WTC11 (cell line): ENCODE measurements around the gene ADAM8. TPM values are rescaled to one million over a fixed set of nuclear protein-coding genes. Genes with fewer than 3 reads are reported as not detected.

Experiments
- ATAC-seq: fragments of 200-7000 bp; cut with Tn5 transposase; 2 replicates; pipeline ENCODE4 v1.10.0; 2021; ENCODE audit warnings: mild to moderate bottlenecking, moderate library complexity
- CTCF ChIA-PET: fragments of 300-600 bp; sonication (Branson Sonifier 250); formaldehyde crosslinking; loops from one replicate; lab custom pipeline; 2021; ENCODE audit warnings: antibody characterized with exemption; lab: Charles Lee
- POLR2A ChIA-PET: fragments of 350-600 bp; sonication (Branson Sonifier 250); formaldehyde crosslinking; loops from one replicate; lab custom pipeline; 2021; ENCODE audit warnings: antibody characterized with exemption; lab: Charles Lee
- DNase-seq: peaks from one replicate; pipeline ENCODE4 v3.0.0; 2021; ENCODE audit warnings: low spot score
- H3K27ac Mint-ChIP-seq: 2 replicates; pipeline ENCODE4 v1.8.0; 2021; ENCODE audit warnings: mixed read lengths
- H3K27me3 Mint-ChIP-seq: 2 replicates; pipeline ENCODE4 v1.8.0; 2021; ENCODE audit warnings: low read depth, mild to moderate bottlenecking, moderate library complexity, mixed read lengths
- H3K36me3 Mint-ChIP-seq: 2 replicates; pipeline ENCODE4 v1.8.0; 2021; ENCODE audit warnings: mixed read lengths
- H3K4me1 Mint-ChIP-seq: 2 replicates; pipeline ENCODE4 v1.8.0; 2022; ENCODE audit warnings: mixed read lengths
- H3K4me3 Mint-ChIP-seq: 2 replicates; pipeline ENCODE4 v1.8.0; 2021; ENCODE audit warnings: mild to moderate bottlenecking, moderate library complexity, mixed read lengths
- H3K9me3 Mint-ChIP-seq: 2 replicates; pipeline ENCODE4 v1.8.0; 2021; ENCODE audit warnings: mixed read lengths
- AR ChIP-seq: fragments of 250-450 bp; sonication (Bioruptor Pico); IDR thresholded peaks from 2 replicates; pipeline ENCODE4 v1.9.0; 2021; ENCODE audit warnings: mild to moderate bottlenecking
- ATF3 ChIP-seq: sonication (generic); formaldehyde crosslinking; conservative IDR thresholded peaks from 2 replicates; pipeline ENCODE4 v1.8.1; 2022; ENCODE audit warnings: mild to moderate bottlenecking, missing genetic modification reagents
- ETV6 ChIP-seq: sonication (generic); formaldehyde crosslinking; IDR thresholded peaks from 2 replicates; pipeline ENCODE4 v1.8.1; 2022; ENCODE audit warnings: mild to moderate bottlenecking, missing genetic modification reagents
- FOXP4 ChIP-seq: sonication (generic); formaldehyde crosslinking; IDR thresholded peaks from 2 replicates; pipeline ENCODE4 v1.8.0; 2022; ENCODE audit warnings: mild to moderate bottlenecking, missing genetic modification reagents
- GABPB1 ChIP-seq: sonication (generic); formaldehyde crosslinking; IDR thresholded peaks from 2 replicates; pipeline ENCODE4 v1.8.1; 2023; ENCODE audit warnings: mild to moderate bottlenecking, missing genetic modification reagents
- GTF2I ChIP-seq: fragments of 250-450 bp; sonication (Bioruptor Pico); conservative IDR thresholded peaks from 2 replicates; pipeline ENCODE4 v1.4.0; 2021; ENCODE audit warnings: mild to moderate bottlenecking
- JUN ChIP-seq: sonication (generic); formaldehyde crosslinking; IDR thresholded peaks from 2 replicates; pipeline ENCODE4 v1.8.0; 2023; ENCODE audit warnings: mild to moderate bottlenecking, missing genetic modification reagents
- MLX ChIP-seq: sonication (generic); formaldehyde crosslinking; IDR thresholded peaks from 2 replicates; pipeline ENCODE4 v1.8.1; 2023; ENCODE audit warnings: mild to moderate bottlenecking, missing genetic modification reagents, moderate library complexity
- MXD4 ChIP-seq: fragments of 250-450 bp; sonication (Bioruptor Pico); IDR thresholded peaks from 2 replicates; pipeline ENCODE4 v1.8.0; 2021; ENCODE audit warnings: mild to moderate bottlenecking, moderate library complexity, borderline replicate concordance
- PRDM15 ChIP-seq: sonication (generic); formaldehyde crosslinking; IDR thresholded peaks from 2 replicates; pipeline ENCODE4 v1.8.0; 2022; ENCODE audit warnings: missing genetic modification reagents
- RELA ChIP-seq: sonication (generic); formaldehyde crosslinking; IDR thresholded peaks from 2 replicates; pipeline ENCODE4 v1.8.1; 2022; ENCODE audit warnings: missing genetic modification reagents, mild to moderate bottlenecking, borderline replicate concordance
- SP1 ChIP-seq: sonication (generic); formaldehyde crosslinking; conservative IDR thresholded peaks from 2 replicates; pipeline ENCODE4 v1.8.1; 2022; ENCODE audit warnings: missing genetic modification reagents
- TCF7 ChIP-seq: sonication (generic); formaldehyde crosslinking; IDR thresholded peaks from 2 replicates; pipeline ENCODE4 v1.8.0; 2022; ENCODE audit warnings: mild to moderate bottlenecking, low read depth, missing genetic modification reagents, moderate library complexity
- TEAD4 ChIP-seq: sonication (generic); formaldehyde crosslinking; IDR thresholded peaks from 2 replicates; pipeline ENCODE4 v1.8.0; 2022; ENCODE audit warnings: mild to moderate bottlenecking, missing genetic modification reagents
- ZMAT4 ChIP-seq: fragments of 250-450 bp; sonication (Bioruptor Pico); IDR thresholded peaks from 2 replicates; pipeline ENCODE4 v1.9.0; 2021; ENCODE audit warnings: mild to moderate bottlenecking
- ZNF219 ChIP-seq: sonication (generic); formaldehyde crosslinking; IDR thresholded peaks from 2 replicates; pipeline ENCODE4 v1.8.0; 2023; ENCODE audit warnings: missing genetic modification reagents, mild to moderate bottlenecking, borderline replicate concordance
- ZNF281 ChIP-seq: sonication (generic); formaldehyde crosslinking; IDR thresholded peaks from 2 replicates; pipeline ENCODE4 v1.8.0; 2023; ENCODE audit warnings: mild to moderate bottlenecking, missing genetic modification reagents
- ZNF671 ChIP-seq: fragments of 250-450 bp; sonication (Bioruptor Pico); IDR thresholded peaks from 2 replicates; pipeline ENCODE4 v1.8.0; 2021; ENCODE audit warnings: mild to moderate bottlenecking
- total RNA-seq: library from RNA; stranded (reverse); gene quantifications from 3 replicates; pipeline ENCODE4 v1.2.3, GENCODE V29; 2021

ADAM8 gene
- total RNA-seq, 1 experiment from 2014 or later: 7.2 TPM

GRCh38 chr10:133325440-133326222, 49.0 kb upstream of the ADAM8 start (continued):
- TF ChIP-seq FOXP4 (CRISPR knock-in tag) (no peak), GTF2I (no peak), SP1 (CRISPR knock-in tag) (0 out of 2 replicates have a peak, but pooled peaks have one; percentile 17), AR (no peak), ZNF219 (CRISPR knock-in tag) (no peak), ETV6 (CRISPR knock-in tag) (no peak), TEAD4 (CRISPR knock-in tag) (no peak), GABPB1 (CRISPR knock-in tag) (no peak), ZNF671 (no peak), MXD4 (CRISPR knock-in tag) (no peak), TCF7 (CRISPR knock-in tag) (0 out of 2 replicates have a peak, but pooled peaks have one; percentile 46), MLX (CRISPR knock-in tag) (no peak), ZMAT4 (CRISPR knock-in tag) (no peak), ATF3 (CRISPR knock-in tag) (no peak), ZNF281 (CRISPR knock-in tag) (no peak)

GRCh38 chr10:133324857-133325260, 48.2 kb upstream of the ADAM8 start:
- H3K4me3 Mint-ChIP-seq: no peak overlapping the region
- no peak overlapping the region for H3K27ac Mint-ChIP-seq
- H3K36me3 Mint-ChIP-seq: 0 out of 2 replicates have a peak, but pooled peaks cover 2% of the 10 kb centered on the region
- TF ChIP-seq JUN (CRISPR knock-in tag) (no peak), PRDM15 (CRISPR knock-in tag) (peak; percentile 24; the same call in 1 of the 2 replicates), RELA (0 out of 2 replicates have a peak, but pooled peaks have one; percentile 5), FOXP4 (CRISPR knock-in tag) (no peak)
- DNase-seq: no peak
- ChIA-PET POLR2A (no interaction called here), CTCF (interaction anchor here (0.5 to 2.0 kb wide), 7 partner anchors 10 to 579 kb away, joined by 4 to 14 read pairs (median 7); partner anchors contain the start of genes FUOM and PRAP1)
- peaks cover 8% of the 10 kb centered on the region for H3K9me3 Mint-ChIP-seq
- no peak for ATAC-seq
- H3K27me3 Mint-ChIP-seq: peaks cover 62% of the 10 kb centered on the region
- peaks cover 14% of the 10 kb centered on the region for H3K4me1 Mint-ChIP-seq
